HEK293 (cell line): Measurements from ENCODE around the gene AKT3.

Experiments used
- ZBTB21 ChIP-seq: fragments of 450-650 bp; formaldehyde crosslinking; IDR thresholded peaks from 2 replicates; pipeline ENCODE4 v1.5.1; 2017; ENCODE audit warnings: missing biosample characterization, missing genetic modification characterization
- ZNF133 ChIP-seq: fragments of 450-650 bp; formaldehyde crosslinking; IDR thresholded peaks from 2 replicates; pipeline ENCODE4 v1.5.1; 2016; ENCODE audit warnings: missing biosample characterization, missing genetic modification characterization
- ZNF292 ChIP-seq: fragments of 450-650 bp; formaldehyde crosslinking; IDR thresholded peaks from 2 replicates; pipeline ENCODE4 v1.5.1; 2016; ENCODE audit warnings: low read depth, missing biosample characterization, missing genetic modification characterization, borderline replicate concordance
- ZNF311 ChIP-seq: fragments of 450-650 bp; formaldehyde crosslinking; IDR thresholded peaks from 2 replicates; pipeline ENCODE4 v1.5.1; 2017; ENCODE audit warnings: missing biosample characterization, missing genetic modification characterization, borderline replicate concordance
- ZNF501 ChIP-seq: fragments of 450-650 bp; formaldehyde crosslinking; IDR thresholded peaks from 2 replicates; pipeline ENCODE4 v1.5.1; 2016; ENCODE audit warnings: missing biosample characterization, missing genetic modification characterization
- ZNF549 ChIP-seq: fragments of 450-650 bp; IDR thresholded peaks from 2 replicates; pipeline ENCODE4 v1.5.1; 2018; ENCODE audit warnings: missing biosample characterization, missing genetic modification characterization, mild to moderate bottlenecking, inconsistent platforms, moderate library complexity
- ZNF785 ChIP-seq: fragments of 450-650 bp; formaldehyde crosslinking; IDR thresholded peaks from 2 replicates; pipeline ENCODE4 v1.5.1; 2016; ENCODE audit warnings: missing biosample characterization, missing genetic modification characterization
- TF ChIP-seq, protein P1 (sequence below): fragments of 450-650 bp; formaldehyde crosslinking; IDR thresholded peaks from 2 replicates; pipeline ENCODE4 v1.5.1; 2016; ENCODE audit warnings: missing biosample characterization, missing genetic modification characterization
- TF ChIP-seq, protein P2 (sequence below): fragments of 450-650 bp; formaldehyde crosslinking; IDR thresholded peaks from 2 replicates; pipeline ENCODE4 v1.5.1; 2016; ENCODE audit warnings: missing biosample characterization, missing genetic modification characterization
- TF ChIP-seq, protein P3 (sequence below): fragments of 450-650 bp; formaldehyde crosslinking; IDR thresholded peaks from 2 replicates; pipeline ENCODE4 v1.5.1; 2016; ENCODE audit warnings: missing biosample characterization, missing genetic modification characterization

DNA sequence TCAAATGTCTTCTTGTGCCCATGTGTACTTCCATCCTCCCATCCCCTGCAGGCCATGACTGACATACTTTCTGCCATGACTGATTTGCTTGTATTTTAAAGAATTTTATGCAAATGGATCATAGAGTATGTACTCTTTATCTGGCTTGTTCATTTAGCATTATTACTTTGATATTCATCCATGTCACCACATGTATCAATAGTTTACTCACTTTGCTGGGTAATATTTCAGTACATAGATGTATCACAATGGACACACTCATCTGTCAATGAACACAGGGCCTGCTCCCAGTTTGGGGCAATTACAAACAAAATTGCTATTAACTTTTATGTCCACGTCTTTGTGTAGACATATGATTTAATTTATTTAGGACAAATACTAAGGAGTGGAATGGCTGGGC is 335.1 kb downstream of the AKT3 start:
- TF ChIP-seq ZNF133 (tag by site-specific recombination) (no peak), ZNF292 (tag by site-specific recombination) (no peak), ZBTB21 (tag by site-specific recombination) (no peak), ZNF501 (tag by site-specific recombination) (no peak), ZNF311 (tag by site-specific recombination) (no peak), ZNF549 (tag by site-specific recombination) (no peak), ZNF785 (tag by site-specific recombination) (no peak)
- TF ChIP-seq, protein P1, sequence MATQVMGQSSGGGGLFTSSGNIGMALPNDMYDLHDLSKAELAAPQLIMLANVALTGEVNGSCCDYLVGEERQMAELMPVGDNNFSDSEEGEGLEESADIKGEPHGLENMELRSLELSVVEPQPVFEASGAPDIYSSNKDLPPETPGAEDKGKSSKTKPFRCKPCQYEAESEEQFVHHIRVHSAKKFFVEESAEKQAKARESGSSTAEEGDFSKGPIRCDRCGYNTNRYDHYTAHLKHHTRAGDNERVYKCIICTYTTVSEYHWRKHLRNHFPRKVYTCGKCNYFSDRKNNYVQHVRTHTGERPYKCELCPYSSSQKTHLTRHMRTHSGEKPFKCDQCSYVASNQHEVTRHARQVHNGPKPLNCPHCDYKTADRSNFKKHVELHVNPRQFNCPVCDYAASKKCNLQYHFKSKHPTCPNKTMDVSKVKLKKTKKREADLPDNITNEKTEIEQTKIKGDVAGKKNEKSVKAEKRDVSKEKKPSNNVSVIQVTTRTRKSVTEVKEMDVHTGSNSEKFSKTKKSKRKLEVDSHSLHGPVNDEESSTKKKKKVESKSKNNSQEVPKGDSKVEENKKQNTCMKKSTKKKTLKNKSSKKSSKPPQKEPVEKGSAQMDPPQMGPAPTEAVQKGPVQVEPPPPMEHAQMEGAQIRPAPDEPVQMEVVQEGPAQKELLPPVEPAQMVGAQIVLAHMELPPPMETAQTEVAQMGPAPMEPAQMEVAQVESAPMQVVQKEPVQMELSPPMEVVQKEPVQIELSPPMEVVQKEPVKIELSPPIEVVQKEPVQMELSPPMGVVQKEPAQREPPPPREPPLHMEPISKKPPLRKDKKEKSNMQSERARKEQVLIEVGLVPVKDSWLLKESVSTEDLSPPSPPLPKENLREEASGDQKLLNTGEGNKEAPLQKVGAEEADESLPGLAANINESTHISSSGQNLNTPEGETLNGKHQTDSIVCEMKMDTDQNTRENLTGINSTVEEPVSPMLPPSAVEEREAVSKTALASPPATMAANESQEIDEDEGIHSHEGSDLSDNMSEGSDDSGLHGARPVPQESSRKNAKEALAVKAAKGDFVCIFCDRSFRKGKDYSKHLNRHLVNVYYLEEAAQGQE, result no peak
- TF ChIP-seq, protein P2, sequence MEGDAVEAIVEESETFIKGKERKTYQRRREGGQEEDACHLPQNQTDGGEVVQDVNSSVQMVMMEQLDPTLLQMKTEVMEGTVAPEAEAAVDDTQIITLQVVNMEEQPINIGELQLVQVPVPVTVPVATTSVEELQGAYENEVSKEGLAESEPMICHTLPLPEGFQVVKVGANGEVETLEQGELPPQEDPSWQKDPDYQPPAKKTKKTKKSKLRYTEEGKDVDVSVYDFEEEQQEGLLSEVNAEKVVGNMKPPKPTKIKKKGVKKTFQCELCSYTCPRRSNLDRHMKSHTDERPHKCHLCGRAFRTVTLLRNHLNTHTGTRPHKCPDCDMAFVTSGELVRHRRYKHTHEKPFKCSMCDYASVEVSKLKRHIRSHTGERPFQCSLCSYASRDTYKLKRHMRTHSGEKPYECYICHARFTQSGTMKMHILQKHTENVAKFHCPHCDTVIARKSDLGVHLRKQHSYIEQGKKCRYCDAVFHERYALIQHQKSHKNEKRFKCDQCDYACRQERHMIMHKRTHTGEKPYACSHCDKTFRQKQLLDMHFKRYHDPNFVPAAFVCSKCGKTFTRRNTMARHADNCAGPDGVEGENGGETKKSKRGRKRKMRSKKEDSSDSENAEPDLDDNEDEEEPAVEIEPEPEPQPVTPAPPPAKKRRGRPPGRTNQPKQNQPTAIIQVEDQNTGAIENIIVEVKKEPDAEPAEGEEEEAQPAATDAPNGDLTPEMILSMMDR, result no peak
- TF ChIP-seq, protein P3, sequence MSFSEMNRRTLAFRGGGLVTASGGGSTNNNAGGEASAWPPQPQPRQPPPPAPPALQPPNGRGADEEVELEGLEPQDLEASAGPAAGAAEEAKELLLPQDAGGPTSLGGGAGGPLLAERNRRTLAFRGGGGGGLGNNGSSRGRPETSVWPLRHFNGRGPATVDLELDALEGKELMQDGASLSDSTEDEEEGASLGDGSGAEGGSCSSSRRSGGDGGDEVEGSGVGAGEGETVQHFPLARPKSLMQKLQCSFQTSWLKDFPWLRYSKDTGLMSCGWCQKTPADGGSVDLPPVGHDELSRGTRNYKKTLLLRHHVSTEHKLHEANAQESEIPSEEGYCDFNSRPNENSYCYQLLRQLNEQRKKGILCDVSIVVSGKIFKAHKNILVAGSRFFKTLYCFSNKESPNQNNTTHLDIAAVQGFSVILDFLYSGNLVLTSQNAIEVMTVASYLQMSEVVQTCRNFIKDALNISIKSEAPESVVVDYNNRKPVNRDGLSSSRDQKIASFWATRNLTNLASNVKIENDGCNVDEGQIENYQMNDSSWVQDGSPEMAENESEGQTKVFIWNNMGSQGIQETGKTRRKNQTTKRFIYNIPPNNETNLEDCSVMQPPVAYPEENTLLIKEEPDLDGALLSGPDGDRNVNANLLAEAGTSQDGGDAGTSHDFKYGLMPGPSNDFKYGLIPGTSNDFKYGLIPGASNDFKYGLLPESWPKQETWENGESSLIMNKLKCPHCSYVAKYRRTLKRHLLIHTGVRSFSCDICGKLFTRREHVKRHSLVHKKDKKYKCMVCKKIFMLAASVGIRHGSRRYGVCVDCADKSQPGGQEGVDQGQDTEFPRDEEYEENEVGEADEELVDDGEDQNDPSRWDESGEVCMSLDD (tag by site-specific recombination), result no peak
